Cardiac fibroblast (primary cell): ENCODE results near the gene WNK2.

Experiments
- DNase-seq, 2 donors: peaks; one replicate each; pipeline versions ENCODE4 v3.0.0 to v3.0.0-alpha.2; 2010; ENCODE audit warnings: low read depth in 2 of 2
- H3K4me3 ChIP-seq, 2 donors: replicated peaks in 1 of 2; 1 replicate in 1 of 2; 2 replicates in 1 of 2; pipeline ENCODE4 v1.5.1; 2011; ENCODE audit warnings: low read depth in 2 of 2, low read length in 2 of 2, mild to moderate bottlenecking in 2 of 2, moderate library complexity in 1 of 2
- TF ChIP-seq, protein P1 (sequence below): IDR thresholded peaks from one replicate; pipeline ENCODE4 v1.5.1; 2011; ENCODE audit warnings: low read depth, mild to moderate bottlenecking, low read length, inconsistent platforms

Gene WNK2

DNA sequence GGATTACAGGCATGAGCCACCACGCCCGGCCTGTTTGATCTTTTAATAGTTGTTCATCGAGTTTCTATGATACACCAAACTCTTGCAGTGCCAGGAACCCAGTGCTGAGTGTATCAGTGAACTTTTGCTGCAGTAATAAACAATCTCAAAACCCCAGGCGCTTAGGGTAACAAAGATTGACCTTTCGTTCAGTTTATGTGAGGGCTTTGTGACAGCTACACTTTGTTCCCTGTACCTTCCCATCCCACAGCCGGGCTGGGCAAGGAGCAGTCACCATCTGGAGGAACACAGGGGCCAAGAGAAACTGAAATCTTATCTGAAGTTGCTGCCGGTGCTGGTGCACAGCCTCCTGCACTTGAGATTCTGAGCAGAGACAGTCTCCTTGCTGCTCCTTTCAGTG is 17.2 kb upstream of the WNK2 start:
- no peak overlapping the region for H3K4me3 ChIP-seq
- DNase-seq: no peak
- TF ChIP-seq, protein P1, sequence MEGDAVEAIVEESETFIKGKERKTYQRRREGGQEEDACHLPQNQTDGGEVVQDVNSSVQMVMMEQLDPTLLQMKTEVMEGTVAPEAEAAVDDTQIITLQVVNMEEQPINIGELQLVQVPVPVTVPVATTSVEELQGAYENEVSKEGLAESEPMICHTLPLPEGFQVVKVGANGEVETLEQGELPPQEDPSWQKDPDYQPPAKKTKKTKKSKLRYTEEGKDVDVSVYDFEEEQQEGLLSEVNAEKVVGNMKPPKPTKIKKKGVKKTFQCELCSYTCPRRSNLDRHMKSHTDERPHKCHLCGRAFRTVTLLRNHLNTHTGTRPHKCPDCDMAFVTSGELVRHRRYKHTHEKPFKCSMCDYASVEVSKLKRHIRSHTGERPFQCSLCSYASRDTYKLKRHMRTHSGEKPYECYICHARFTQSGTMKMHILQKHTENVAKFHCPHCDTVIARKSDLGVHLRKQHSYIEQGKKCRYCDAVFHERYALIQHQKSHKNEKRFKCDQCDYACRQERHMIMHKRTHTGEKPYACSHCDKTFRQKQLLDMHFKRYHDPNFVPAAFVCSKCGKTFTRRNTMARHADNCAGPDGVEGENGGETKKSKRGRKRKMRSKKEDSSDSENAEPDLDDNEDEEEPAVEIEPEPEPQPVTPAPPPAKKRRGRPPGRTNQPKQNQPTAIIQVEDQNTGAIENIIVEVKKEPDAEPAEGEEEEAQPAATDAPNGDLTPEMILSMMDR: no peak

DNA sequence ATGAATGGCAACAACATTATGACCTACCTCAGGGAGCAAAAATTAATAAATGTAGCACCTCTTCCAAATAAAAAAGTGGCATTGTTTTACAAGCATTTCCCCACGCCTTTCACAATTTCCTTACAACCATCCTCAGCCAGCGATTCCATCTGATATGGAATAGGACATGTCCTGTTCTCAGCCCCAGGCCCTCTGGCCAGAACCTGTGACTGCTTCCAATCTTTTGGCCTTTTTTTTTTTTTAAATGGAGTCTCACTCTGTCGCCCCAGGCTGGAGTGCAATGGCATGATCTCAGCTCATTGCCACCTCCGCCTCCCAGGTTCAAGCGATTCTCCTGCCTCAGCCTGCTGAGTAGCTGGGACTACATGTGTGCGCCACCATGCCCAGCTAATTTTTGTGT is 16.8 kb upstream of the WNK2 start:
- no peak for DNase-seq
- TF ChIP-seq, protein P1: no peak
- no peak overlapping the region for H3K4me3 ChIP-seq

DNA sequence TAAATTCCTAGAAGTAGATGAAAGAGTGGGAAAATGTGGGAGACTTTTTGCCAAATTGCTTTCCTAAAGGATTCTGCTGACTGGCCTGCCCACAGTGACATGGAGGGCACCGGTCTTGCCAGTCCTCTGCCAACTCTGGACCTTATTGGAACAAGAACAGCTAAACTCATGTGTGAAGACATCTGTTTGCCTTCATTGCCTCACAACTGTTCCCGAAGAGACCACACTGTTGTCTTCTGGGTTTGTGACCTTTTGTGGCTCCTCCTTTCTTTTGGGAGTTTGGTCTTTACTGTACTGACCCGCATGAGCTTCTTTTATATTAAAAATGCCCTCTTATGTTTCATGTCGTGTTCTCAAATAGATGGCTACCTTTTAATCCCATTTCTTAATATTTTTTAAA is 16.1 kb upstream of the WNK2 start:
- no peak overlapping the region for H3K4me3 ChIP-seq
- no peak for DNase-seq
- TF ChIP-seq, protein P1: no peak

DNA sequence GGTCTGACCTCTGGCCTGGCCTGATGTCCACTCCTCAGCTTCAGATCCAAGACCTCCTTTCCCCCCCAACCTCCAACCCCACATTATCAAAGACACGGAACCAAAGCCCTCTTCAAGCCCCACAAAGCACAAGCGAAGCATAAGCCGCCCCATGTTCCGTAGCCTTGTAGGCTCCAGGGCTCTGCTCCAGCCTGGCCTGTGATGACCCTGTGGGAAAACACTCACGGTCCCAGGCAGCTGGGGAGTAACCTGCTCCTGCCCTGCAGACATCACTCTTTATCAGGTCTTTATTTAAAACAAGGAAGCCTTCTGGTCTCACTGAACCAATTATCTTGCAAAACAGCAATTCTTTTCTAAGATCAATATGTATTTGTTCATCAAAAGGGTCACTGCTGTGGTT is 15.4 kb upstream of the WNK2 start:
- no peak overlapping the region for H3K4me3 ChIP-seq
- TF ChIP-seq, protein P1: no peak
- DNase-seq: no peak

DNA sequence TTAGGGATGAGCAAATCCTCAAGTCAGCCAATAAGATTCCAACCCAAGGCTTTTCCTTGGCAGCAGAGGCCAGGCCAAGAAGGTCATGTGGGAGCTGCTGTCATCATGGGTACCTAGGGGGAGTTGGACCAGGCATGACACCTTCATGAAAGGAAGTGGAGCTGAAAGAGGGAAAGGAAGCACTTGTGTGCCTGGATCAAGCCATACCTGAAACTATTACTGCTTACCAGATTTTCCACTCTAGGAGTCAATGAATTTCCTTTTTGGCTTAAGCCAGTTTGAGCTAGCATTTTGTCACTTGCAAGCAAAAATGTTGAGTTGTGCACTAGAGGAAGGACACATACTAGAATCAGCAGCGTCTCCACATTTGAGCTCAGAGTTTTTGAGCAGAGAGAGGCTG is 14.5 kb upstream of the WNK2 start:
- TF ChIP-seq, protein P1: no peak
- H3K4me3 ChIP-seq: no peak overlapping the region
- no peak for DNase-seq

DNA sequence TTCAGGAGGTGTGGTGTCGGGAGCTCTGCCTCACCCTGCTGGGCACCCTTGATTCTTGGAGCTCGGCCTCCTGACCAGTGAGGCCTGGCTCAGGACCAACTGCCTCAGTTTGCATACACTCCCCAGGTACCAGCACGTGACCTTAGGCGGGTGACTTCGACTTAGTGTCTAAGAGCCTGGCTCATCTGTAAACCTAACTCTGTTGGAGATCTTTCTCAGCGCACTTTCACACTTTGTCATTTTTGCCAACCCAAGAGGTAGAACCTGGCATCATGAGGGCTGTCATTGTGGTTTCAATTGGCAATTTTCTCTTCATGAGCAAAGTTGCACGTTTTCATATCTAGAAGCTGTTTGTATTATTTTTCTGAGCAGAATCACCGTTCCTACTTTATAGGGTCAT is 13.4 kb upstream of the WNK2 start:
- no peak for DNase-seq
- TF ChIP-seq, protein P1: no peak
- no peak overlapping the region for H3K4me3 ChIP-seq

DNA sequence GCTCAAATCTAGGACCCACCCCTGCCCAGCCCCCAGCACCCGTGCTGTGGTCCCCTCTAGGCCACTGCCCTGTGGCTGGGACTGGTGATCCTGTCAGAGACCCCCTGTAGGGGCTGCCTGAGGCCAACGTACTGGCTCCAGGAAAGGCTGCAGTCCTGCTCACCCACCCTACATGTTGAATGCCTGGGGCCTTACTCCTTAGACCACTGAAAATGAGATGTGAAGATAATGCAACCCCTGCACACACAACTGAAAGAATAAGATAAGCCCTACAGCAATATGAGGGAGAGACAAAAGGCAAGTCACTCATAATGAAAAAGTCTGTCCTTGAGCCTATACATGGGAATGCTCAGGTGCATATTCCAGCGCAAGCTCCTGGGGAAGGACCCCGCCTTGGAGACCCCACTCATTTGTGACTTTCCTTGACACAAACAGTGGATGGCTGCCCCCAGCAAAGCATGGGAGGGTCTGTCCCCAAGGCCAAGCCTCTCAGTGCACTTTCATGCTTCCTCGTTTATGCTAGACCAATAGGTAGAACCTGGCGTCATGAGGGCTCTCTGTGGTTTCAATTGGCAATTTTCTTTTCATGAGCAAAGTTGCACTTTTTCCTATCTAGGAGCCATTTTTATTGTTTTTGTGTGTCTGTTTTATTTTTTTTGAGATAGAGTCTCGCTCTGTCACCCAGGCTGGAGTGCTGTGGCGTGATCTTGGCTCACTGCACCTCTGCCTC is 12.5 kb upstream of the WNK2 start:
- TF ChIP-seq, protein P1: no peak
- no peak for DNase-seq
- H3K4me3 ChIP-seq: no peak overlapping the region
